ENCODE measurements around the gene PLCH2. TPM values are rescaled to one million over a fixed set of nuclear protein-coding genes. Genes with fewer than 3 reads are reported as not detected.
"Not testable (repeated sequence)": the region's sequence is repeated elsewhere in the genome, so short reads cannot be mapped to it uniquely, and the experiment has no call there.

Gene PLCH2
- total RNA-seq, 2 experiments from 2014 or later, result 1.4 to 2.2 TPM

DNA sequence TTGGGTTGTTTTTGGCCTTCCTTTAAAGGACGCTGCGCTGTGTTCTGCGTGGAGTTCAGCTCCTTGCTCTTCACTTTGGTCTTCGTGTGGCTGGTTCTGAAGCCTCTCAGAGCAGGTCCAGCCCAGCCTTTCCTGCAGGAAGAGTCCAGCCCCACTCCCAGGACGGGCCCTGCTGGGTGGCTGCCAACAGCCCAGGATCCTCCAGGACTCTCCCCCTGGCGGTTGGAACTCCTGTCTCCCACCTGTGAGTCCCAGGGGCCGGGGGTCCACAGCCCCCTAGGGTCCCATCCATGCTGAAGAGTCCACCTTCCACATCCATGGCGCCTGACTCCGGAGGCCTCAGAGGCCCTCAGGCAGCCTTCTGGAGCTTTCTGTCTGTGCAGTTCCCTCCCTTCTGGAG lies 75.5 kb downstream of the PLCH2 start:
- H2AFZ ChIP-seq (ENCODE audit: low read length); H3K79me2 ChIP-seq (ENCODE audit: insufficient read depth, low read depth, low read length); H3K9me3 ChIP-seq (ENCODE audit: low read length); H3K27ac ChIP-seq (ENCODE audit: low read depth, low read length, poor library complexity, severe bottlenecking); BruUV-seq (replicated peaks); CTCF ChIA-PET (ENCODE audit: unreplicated experiment); H3K9me2 ChIP-seq (ENCODE audit: insufficient read depth, low read length); intact Hi-C loops (cut with micrococcal nuclease; ENCODE audit: unreplicated experiment); H4K20me1 ChIP-seq (ENCODE audit: insufficient read depth, low read length); POLR2A ChIA-PET; H3K36me3 ChIP-seq (ENCODE audit: insufficient read depth, low read length); DNase-seq (ENCODE audit: low spot score); H3K4me2 ChIP-seq (ENCODE audit: low read length); H3K4me3 ChIP-seq (ENCODE audit: low read depth, low read length, poor library complexity, severe bottlenecking): not testable (repeated sequence)
- H3K4me1 ChIP-seq (ENCODE audit: insufficient read depth, low read length, poor library complexity, severe bottlenecking), result peaks cover 52% of the 10 kb centered on the region

DNA sequence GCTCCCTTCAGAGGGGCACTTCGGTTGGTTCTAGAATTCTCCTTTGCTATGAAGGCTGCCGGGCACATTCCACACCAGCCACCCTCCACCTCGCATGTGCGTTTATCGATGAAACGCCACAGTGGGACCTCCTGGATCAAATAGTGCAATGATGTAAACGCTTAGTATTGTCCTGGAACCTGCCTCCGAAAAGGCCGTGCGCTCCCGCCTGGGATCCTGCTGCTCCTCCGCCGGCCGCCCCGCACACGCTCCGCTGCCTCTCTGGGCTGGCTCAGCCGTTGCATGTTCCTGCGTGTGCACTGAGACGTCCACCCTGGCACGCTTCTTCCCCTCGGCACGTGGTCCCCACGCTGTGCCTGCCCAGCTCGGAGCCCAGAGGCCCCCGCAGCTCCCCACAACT lies 76.1 kb downstream of the PLCH2 start:
- Histone ChIP-seq H3K4me1 (ENCODE audit: insufficient read depth, low read length, poor library complexity, severe bottlenecking) (peaks cover 55% of the 10 kb centered on the region), H3K36me3 (ENCODE audit: insufficient read depth, low read length) (no peaks in the 10 kb centered on the region), H3K27ac (ENCODE audit: low read depth, low read length, poor library complexity, severe bottlenecking) (no peak overlapping the region), H3K79me2 (ENCODE audit: insufficient read depth, low read depth, low read length) (no peaks in the 10 kb centered on the region), H2AFZ (ENCODE audit: low read length) (no peak overlapping the region), H4K20me1 (ENCODE audit: insufficient read depth, low read length) (no peaks in the 10 kb centered on the region), H3K4me3 (ENCODE audit: low read depth, low read length, poor library complexity, severe bottlenecking) (no peak overlapping the region), H3K4me2 (ENCODE audit: low read length) (no peak overlapping the region), H3K9me3 (ENCODE audit: low read length) (no peaks in the 10 kb centered on the region), H3K9me2 (ENCODE audit: insufficient read depth, low read length) (no peaks in the 10 kb centered on the region)
- no peak for DNase-seq (ENCODE audit: low spot score)
- no TSS peak for BruUV-seq (replicated peaks)
- intact Hi-C loops (cut with micrococcal nuclease; ENCODE audit: unreplicated experiment), result no loop called here
- ChIA-PET POLR2A (no interaction called here), CTCF (ENCODE audit: unreplicated experiment) (no interaction called here)
- no peak for TF ChIP-seq EZH2phosphoT487 (IDR thresholded peaks at IDR 0.05; ENCODE audit: borderline replicate concordance, low read depth, low read length)
- TF ChIP-seq, protein P1, sequence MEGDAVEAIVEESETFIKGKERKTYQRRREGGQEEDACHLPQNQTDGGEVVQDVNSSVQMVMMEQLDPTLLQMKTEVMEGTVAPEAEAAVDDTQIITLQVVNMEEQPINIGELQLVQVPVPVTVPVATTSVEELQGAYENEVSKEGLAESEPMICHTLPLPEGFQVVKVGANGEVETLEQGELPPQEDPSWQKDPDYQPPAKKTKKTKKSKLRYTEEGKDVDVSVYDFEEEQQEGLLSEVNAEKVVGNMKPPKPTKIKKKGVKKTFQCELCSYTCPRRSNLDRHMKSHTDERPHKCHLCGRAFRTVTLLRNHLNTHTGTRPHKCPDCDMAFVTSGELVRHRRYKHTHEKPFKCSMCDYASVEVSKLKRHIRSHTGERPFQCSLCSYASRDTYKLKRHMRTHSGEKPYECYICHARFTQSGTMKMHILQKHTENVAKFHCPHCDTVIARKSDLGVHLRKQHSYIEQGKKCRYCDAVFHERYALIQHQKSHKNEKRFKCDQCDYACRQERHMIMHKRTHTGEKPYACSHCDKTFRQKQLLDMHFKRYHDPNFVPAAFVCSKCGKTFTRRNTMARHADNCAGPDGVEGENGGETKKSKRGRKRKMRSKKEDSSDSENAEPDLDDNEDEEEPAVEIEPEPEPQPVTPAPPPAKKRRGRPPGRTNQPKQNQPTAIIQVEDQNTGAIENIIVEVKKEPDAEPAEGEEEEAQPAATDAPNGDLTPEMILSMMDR (conservative IDR thresholded peaks at IDR 0.05; ENCODE audit: low read length), result no peak

- H3K27ac ChIP-seq (ENCODE audit: low read depth, low read length, poor library complexity, severe bottlenecking); H3K79me2 ChIP-seq (ENCODE audit: insufficient read depth, low read depth, low read length); DNase-seq (ENCODE audit: low spot score); CTCF ChIA-PET (ENCODE audit: unreplicated experiment); H3K4me3 ChIP-seq (ENCODE audit: low read depth, low read length, poor library complexity, severe bottlenecking); H3K36me3 ChIP-seq (ENCODE audit: insufficient read depth, low read length); H4K20me1 ChIP-seq (ENCODE audit: insufficient read depth, low read length); POLR2A ChIA-PET; H3K9me3 ChIP-seq (ENCODE audit: low read length); H2AFZ ChIP-seq (ENCODE audit: low read length); BruUV-seq (replicated peaks); H3K4me2 ChIP-seq (ENCODE audit: low read length); intact Hi-C loops (cut with micrococcal nuclease; ENCODE audit: unreplicated experiment); H3K9me2 ChIP-seq (ENCODE audit: insufficient read depth, low read length): not testable (repeated sequence)
- peaks cover 46% of the 10 kb centered on the region for H3K4me1 ChIP-seq (ENCODE audit: insufficient read depth, low read length, poor library complexity, severe bottlenecking)
Measured at GRCh38 chr1:2553076-2553475, 77.0 kb downstream of the PLCH2 start.

DNA sequence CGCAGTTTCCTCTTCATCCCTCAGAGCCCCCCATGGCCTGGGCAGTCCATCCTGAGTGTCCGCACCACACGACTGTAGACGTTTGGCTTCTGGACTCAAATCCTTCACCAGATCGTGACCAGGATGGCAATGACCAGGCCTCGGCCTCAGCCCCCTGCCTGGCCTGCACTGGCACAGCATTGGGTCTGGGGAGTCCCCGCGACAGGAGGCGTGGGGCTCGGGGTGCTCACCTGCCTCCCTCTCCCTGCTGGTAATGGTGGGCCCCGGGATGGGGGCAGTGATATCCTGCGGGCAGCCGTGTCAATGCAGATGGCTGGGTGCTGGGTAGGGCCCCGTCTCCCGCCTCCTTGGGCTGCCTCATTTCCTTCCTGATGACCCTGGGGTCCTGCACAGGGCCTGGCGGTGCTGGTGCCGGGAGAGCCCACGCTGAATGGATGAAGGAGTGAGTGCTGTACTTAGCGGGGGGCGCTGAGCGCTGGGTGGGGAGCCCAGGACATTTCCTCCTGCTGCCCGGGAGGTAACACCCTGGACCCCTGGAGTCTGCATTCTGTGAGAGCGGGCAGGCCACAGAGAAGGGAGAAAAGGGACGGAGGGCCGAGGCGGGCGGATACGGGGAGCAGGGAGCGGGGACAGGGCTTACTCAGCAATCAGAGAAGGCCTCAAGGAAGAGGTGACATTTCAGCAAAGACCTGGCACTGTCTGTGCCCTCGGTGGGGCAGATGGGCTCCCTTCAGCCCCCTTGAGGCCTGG lies 78.0 kb downstream of the PLCH2 start:
- intact Hi-C loops (cut with micrococcal nuclease; ENCODE audit: unreplicated experiment), result no loop called here
- Histone ChIP-seq H2AFZ (ENCODE audit: low read length) (no peak overlapping the region), H3K27ac (ENCODE audit: low read depth, low read length, poor library complexity, severe bottlenecking) (no peak overlapping the region), H4K20me1 (ENCODE audit: insufficient read depth, low read length) (no peaks in the 10 kb centered on the region), H3K79me2 (ENCODE audit: insufficient read depth, low read depth, low read length) (no peaks in the 10 kb centered on the region), H3K36me3 (ENCODE audit: insufficient read depth, low read length) (no peaks in the 10 kb centered on the region), H3K4me2 (ENCODE audit: low read length) (no peak overlapping the region), H3K9me3 (ENCODE audit: low read length) (no peaks in the 10 kb centered on the region), H3K4me1 (ENCODE audit: insufficient read depth, low read length, poor library complexity, severe bottlenecking) (peaks cover 36% of the 10 kb centered on the region), H3K9me2 (ENCODE audit: insufficient read depth, low read length) (no peaks in the 10 kb centered on the region), H3K4me3 (ENCODE audit: low read depth, low read length, poor library complexity, severe bottlenecking) (no peak overlapping the region)
- no peak for DNase-seq (ENCODE audit: low spot score)
- BruUV-seq (replicated peaks), result no TSS peak
- TF ChIP-seq EZH2phosphoT487 (IDR thresholded peaks at IDR 0.05; ENCODE audit: borderline replicate concordance, low read depth, low read length), result no peak
- TF ChIP-seq, protein P1 (conservative IDR thresholded peaks at IDR 0.05; ENCODE audit: low read length), result no peak
- POLR2A ChIA-PET, result no interaction called here
- CTCF ChIA-PET (ENCODE audit: unreplicated experiment), result no interaction called here
